ENCODE measurements around the gene BMP6. TPM values are rescaled to one million over a fixed set of nuclear protein-coding genes. Genes with fewer than 3 reads are reported as not detected.

The BMP6 gene
- total RNA-seq, 1 donor from 2014 or later: not detected

- no peak for TF ChIP-seq CTCF (IDR thresholded peaks at IDR 0.05)
- no peak for DNase-seq (ENCODE audit: extremely low spot score, unreplicated experiment)
- no peak overlapping the region for H3K4me3 Mint-ChIP-seq (ENCODE audit: unreplicated experiment)
- H3K4me1 Mint-ChIP-seq (ENCODE audit: unreplicated experiment): no peaks in the 10 kb centered on the region
- peaks cover 59% of the 10 kb centered on the region for H3K27me3 Mint-ChIP-seq (ENCODE audit: unreplicated experiment)
- H3K27ac Mint-ChIP-seq (ENCODE audit: unreplicated experiment): no peak overlapping the region
- peaks cover 6% of the 10 kb centered on the region for H3K9me3 Mint-ChIP-seq (ENCODE audit: unreplicated experiment)
- peaks cover 3% of the 10 kb centered on the region for H3K36me3 Mint-ChIP-seq (ENCODE audit: unreplicated experiment)
Measured at GRCh38 chr6:7719364-7719850, 6.5 kb upstream of the BMP6 start.

- DNase-seq (ENCODE audit: extremely low spot score, unreplicated experiment): no peak
- Mint-ChIP-seq H3K4me1 (ENCODE audit: unreplicated experiment) (peaks cover under 1% of the 10 kb centered on the region), H3K27me3 (ENCODE audit: unreplicated experiment) (peaks cover 62% of the 10 kb centered on the region), H3K36me3 (ENCODE audit: unreplicated experiment) (peaks cover 3% of the 10 kb centered on the region), H3K9me3 (ENCODE audit: unreplicated experiment) (peaks cover 6% of the 10 kb centered on the region), H3K4me3 (ENCODE audit: unreplicated experiment) (no peak overlapping the region), H3K27ac (ENCODE audit: unreplicated experiment) (no peak overlapping the region)
- no peak for TF ChIP-seq CTCF (IDR thresholded peaks at IDR 0.05)
Measured at GRCh38 chr6:7720346-7720745, 5.6 kb upstream of the BMP6 start.

GRCh38 chr6:7721649-7722048 lies 4.2 kb upstream of the BMP6 start:
- Mint-ChIP-seq H3K4me3 (ENCODE audit: unreplicated experiment) (no peak overlapping the region), H3K27me3 (ENCODE audit: unreplicated experiment) (peaks cover 67% of the 10 kb centered on the region), H3K9me3 (ENCODE audit: unreplicated experiment) (peaks cover 2% of the 10 kb centered on the region), H3K4me1 (ENCODE audit: unreplicated experiment) (peaks cover 9% of the 10 kb centered on the region), H3K36me3 (ENCODE audit: unreplicated experiment) (no peaks in the 10 kb centered on the region), H3K27ac (ENCODE audit: unreplicated experiment) (no peak overlapping the region)
- DNase-seq (ENCODE audit: extremely low spot score, unreplicated experiment): no peak
- TF ChIP-seq CTCF (IDR thresholded peaks at IDR 0.05): peak; percentile 54

DNA sequence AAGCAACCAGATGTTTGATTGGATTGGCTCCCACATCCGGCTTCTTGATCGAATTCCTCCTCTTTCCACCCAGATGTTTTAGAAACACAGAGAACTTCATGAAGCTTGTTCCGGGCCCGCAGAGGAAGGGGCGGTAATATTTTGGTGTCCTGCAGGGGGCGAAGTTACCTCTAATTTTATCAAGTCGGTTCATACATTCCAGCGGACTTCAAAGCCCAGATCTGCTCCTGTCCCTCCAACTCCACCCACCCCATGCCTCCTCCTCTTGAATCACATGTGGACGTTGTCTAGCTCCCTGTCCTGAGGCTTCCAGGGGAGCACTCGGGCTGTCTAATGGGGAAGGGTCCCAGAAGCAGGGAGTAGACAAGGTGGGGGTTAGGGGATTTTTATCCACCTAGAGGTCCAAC lies 2.9 kb upstream of the BMP6 start:
- no peak for DNase-seq (ENCODE audit: extremely low spot score, unreplicated experiment)
- no peaks in the 10 kb centered on the region for H3K36me3 Mint-ChIP-seq (ENCODE audit: unreplicated experiment)
- H3K27me3 Mint-ChIP-seq (ENCODE audit: unreplicated experiment): peaks cover 64% of the 10 kb centered on the region

DNA sequence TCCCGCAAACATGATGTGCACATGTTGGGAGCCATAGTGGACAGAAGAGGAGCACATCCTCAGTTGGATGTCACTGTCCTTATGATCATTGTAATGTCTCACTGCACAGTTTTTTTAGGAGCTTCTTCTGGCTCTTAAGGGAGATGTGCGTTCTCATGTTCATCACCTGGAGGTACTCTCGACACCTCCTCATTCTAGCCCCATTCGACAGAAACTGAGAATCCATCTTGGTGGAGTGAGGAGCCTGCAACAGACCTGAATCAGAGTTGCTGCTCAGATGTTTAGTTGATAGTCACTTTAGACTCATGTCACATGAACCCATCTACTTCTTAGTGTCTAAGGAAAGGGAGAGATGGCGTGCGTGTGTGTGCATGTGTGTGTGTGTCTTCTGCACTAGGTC lies 2.3 kb upstream of the BMP6 start:
- Mint-ChIP-seq H3K4me1 (ENCODE audit: unreplicated experiment) (peaks cover 17% of the 10 kb centered on the region), H3K27ac (ENCODE audit: unreplicated experiment) (no peak overlapping the region), H3K36me3 (ENCODE audit: unreplicated experiment) (no peaks in the 10 kb centered on the region), H3K4me3 (ENCODE audit: unreplicated experiment) (no peak overlapping the region), H3K27me3 (ENCODE audit: unreplicated experiment) (peaks cover 68% of the 10 kb centered on the region), H3K9me3 (ENCODE audit: unreplicated experiment) (no peaks in the 10 kb centered on the region)
- no peak for DNase-seq (ENCODE audit: extremely low spot score, unreplicated experiment)
- TF ChIP-seq CTCF (IDR thresholded peaks at IDR 0.05): no peak

More for the DNA sequence above, 2.9 kb upstream of the BMP6 start:
- Mint-ChIP-seq H3K4me3 (ENCODE audit: unreplicated experiment) (no peak overlapping the region), H3K27ac (ENCODE audit: unreplicated experiment) (no peak overlapping the region), H3K4me1 (ENCODE audit: unreplicated experiment) (peaks cover 14% of the 10 kb centered on the region), H3K9me3 (ENCODE audit: unreplicated experiment) (no peaks in the 10 kb centered on the region)
- TF ChIP-seq CTCF (IDR thresholded peaks at IDR 0.05): peak; percentile 54
